H1 (cell line): Measurements from ENCODE around the gene SLC28A1.

ENCODE experiments used
- CTCF ChIP-seq, 3 experiments: IDR thresholded peaks; 1 replicate in 2 of 3; 2 replicates in 1 of 3; pipeline versions ENCODE4 v1.5.1 to v1.6.1; 2011; ENCODE audit warnings: low read length in 3 of 3, mild to moderate bottlenecking in 3 of 3, inconsistent platforms in 2 of 3, low read depth in 1 of 3, moderate library complexity in 1 of 3; ENCODE audit not compliant: insufficient read depth in 1 of 3; ENCODE audit errors: control extremely low read depth in 1 of 3
- KDM5A ChIP-seq: fragments of 200-600 bp; IDR thresholded peaks from 2 replicates; pipeline ENCODE4 v1.7.1; 2012; ENCODE audit warnings: mild to moderate bottlenecking, low read length, inconsistent platforms, mixed read lengths
- POLR2A ChIP-seq, 2 experiments: IDR thresholded peaks; 1 replicate in 1 of 2; 2 replicates in 1 of 2; pipeline ENCODE4 v1.6.1; 2011; ENCODE audit warnings: low read depth in 2 of 2, low read length in 2 of 2, mild to moderate bottlenecking in 2 of 2; ENCODE audit errors: control extremely low read depth in 1 of 2
- POLR2AphosphoS5 ChIP-seq: IDR thresholded peaks from 2 replicates; pipeline ENCODE4 v1.6.1; 2011; ENCODE audit warnings: low read depth, low read length
- SAP30 ChIP-seq: fragments of 300-600 bp; sonication (generic); IDR thresholded peaks from 2 replicates; pipeline ENCODE4 v1.7.1; 2012; ENCODE audit warnings: low read length, moderate library complexity, mild to moderate bottlenecking, inconsistent platforms; ENCODE audit not compliant: insufficient read depth, insufficient replicate concordance
- SRF ChIP-seq: IDR thresholded peaks from 2 replicates; pipeline ENCODE4 v1.6.1; 2011; ENCODE audit warnings: mild to moderate bottlenecking, low read depth, low read length, moderate library complexity
- TEAD4 ChIP-seq: IDR thresholded peaks from 2 replicates; pipeline ENCODE4 v1.6.1; 2012; ENCODE audit warnings: low read depth, low read length, inconsistent platforms, mixed read lengths

- peak; percentile 63 to 75 (median 74) for TF ChIP-seq CTCF (IDR thresholded peaks at IDR 0.05; ENCODE audit: control extremely low read depth in 1 of 3, insufficient read depth in 1 of 3, low read depth in 1 of 3, low read length in 3 of 3)
- no peak for TF ChIP-seq TEAD4
- TF ChIP-seq KDM5A, result no peak
- no peak for TF ChIP-seq POLR2A (IDR thresholded peaks at IDR 0.05; ENCODE audit: control extremely low read depth in 1 of 2, low read depth in 2 of 2, low read length in 2 of 2)
- TF ChIP-seq SAP30, result no peak
- no peak for TF ChIP-seq SRF
- TF ChIP-seq POLR2AphosphoS5, result no peak
Observed at GRCh38 chr15:84934942-84935729, 50.7 kb downstream of the SLC28A1 start.
